Endothelial cell of umbilical vein (primary cell): Measurements from ENCODE around the gene NHSL2. TPM values are rescaled to one million over a fixed set of nuclear protein-coding genes. Genes with fewer than 3 reads are reported as not detected.

Source experiments
- BruUV-seq: library from RNA; stranded (reverse); fragments of 400-500 nt; replicated peaks from 2 replicates; lab custom pipeline; 2021; lab: Mats Ljungman, UMichigan
- CTCF ChIA-PET: fragments of 300-600, 350-600 bp; sonication (Branson Sonifier 250); formaldehyde crosslinking; loops from one replicate; lab custom pipeline; 2021; ENCODE audit warnings: antibody characterized with exemption, inconsistent platforms; lab: Charles Lee
- POLR2A ChIA-PET: fragments of 300-600, 350-600 bp; sonication (Branson Sonifier 250); formaldehyde crosslinking; loops from one replicate; lab custom pipeline; 2021; ENCODE audit warnings: antibody characterized with exemption, inconsistent platforms; lab: Charles Lee
- DNase-seq: peaks from one replicate; pipeline ENCODE4 v3.0.0-alpha.2; 2011; ENCODE audit warnings: low read depth, low spot score
- FAIRE-seq: peaks from 2 replicates; lab custom pipeline; 2011; peaks lifted over from hg19 to GRCh38; lab: Jason Lieb, UNC
- H2AFZ ChIP-seq: 2 replicates; pipeline ENCODE4 v1.6.0; 2012; ENCODE audit warnings: low read depth, low read length, control low read depth, inconsistent platforms
- H3K27ac ChIP-seq: 2 replicates; pipeline ENCODE4 v1.5.1; 2011; ENCODE audit warnings: low read depth, mild to moderate bottlenecking, control low read depth, low read length, moderate library complexity; ENCODE audit not compliant: insufficient read depth
- H3K27me3 ChIP-seq, 2 experiments: 2 replicates each; pipeline versions ENCODE4 v1.6.0 to v1.6.1; 2011; ENCODE audit warnings: low read length in 2 of 2, mixed read lengths in 1 of 2; ENCODE audit not compliant: control insufficient read depth in 2 of 2, insufficient read depth in 2 of 2
- H3K36me3 ChIP-seq, 2 experiments: 2 replicates in 1 of 2; 3 replicates in 1 of 2; pipeline ENCODE4 v1.5.1; 2011; ENCODE audit warnings: low read length in 2 of 2, mild to moderate bottlenecking in 1 of 2, moderate library complexity in 1 of 2; ENCODE audit not compliant: control insufficient read depth in 2 of 2, insufficient read depth in 2 of 2; ENCODE audit errors: extremely low read depth in 1 of 2
- H3K4me1 ChIP-seq: 3 replicates; pipeline ENCODE4 v1.5.1; 2011; ENCODE audit warnings: mild to moderate bottlenecking, low read length; ENCODE audit not compliant: control insufficient read depth, insufficient read depth; ENCODE audit errors: extremely low read depth
- H3K4me2 ChIP-seq: 2 replicates; pipeline ENCODE4 v1.6.1; 2011; ENCODE audit warnings: low read length, control low read depth, mixed read lengths; ENCODE audit not compliant: insufficient read depth
- H3K4me3 ChIP-seq, 3 experiments: fragments of 200-600 bp in 1 of 3; sonication (generic), shearing (Covaris generic) in 1 of 3; replicated peaks in 1 of 3; 2 replicates each; pipeline ENCODE4 v1.5.1; 2011 to 2016; ENCODE audit warnings: control low read depth in 3 of 3, low read length in 3 of 3, mild to moderate bottlenecking in 2 of 3, inconsistent platforms in 1 of 3, low read depth in 1 of 3, moderate library complexity in 1 of 3; ENCODE audit not compliant: insufficient read depth in 1 of 3
- H3K79me2 ChIP-seq: 2 replicates; pipeline ENCODE4 v1.6.0; 2012; ENCODE audit warnings: low read length, inconsistent platforms; ENCODE audit not compliant: control insufficient read depth, insufficient read depth
- H3K9ac ChIP-seq: replicated peaks from 2 replicates; pipeline ENCODE3; 2011; ENCODE audit warnings: low read length, control low read depth; ENCODE audit not compliant: insufficient read depth; ENCODE audit errors: extremely low read depth
- H3K9me1 ChIP-seq: replicated peaks from 3 replicates; pipeline ENCODE4 v1.6.0; 2011; ENCODE audit warnings: mild to moderate bottlenecking, low read length; ENCODE audit not compliant: control insufficient read depth, insufficient read depth; ENCODE audit errors: extremely low read depth
- H3K9me3 ChIP-seq: replicated peaks from 2 replicates; pipeline ENCODE4 v1.5.1; 2012; ENCODE audit warnings: low read length, inconsistent platforms; ENCODE audit not compliant: control insufficient read depth, insufficient read depth
- H4K20me1 ChIP-seq: replicated peaks from 2 replicates; pipeline ENCODE3; 2011; ENCODE audit warnings: mild to moderate bottlenecking, low read length; ENCODE audit not compliant: control insufficient read depth, insufficient read depth; ENCODE audit errors: extremely low read depth
- EZH2 ChIP-seq: IDR thresholded peaks from 2 replicates; pipeline ENCODE4 v1.6.1; 2012; ENCODE audit warnings: borderline replicate concordance, low read depth, mild to moderate bottlenecking, moderate library complexity, low read length, inconsistent platforms; ENCODE audit not compliant: severe bottlenecking
- FOS ChIP-seq: IDR thresholded peaks from 2 replicates; pipeline ENCODE4 v1.6.1; 2011; ENCODE audit warnings: mild to moderate bottlenecking, low read length, moderate library complexity, borderline replicate concordance; ENCODE audit not compliant: insufficient read depth
- GATA2 ChIP-seq: IDR thresholded peaks from 2 replicates; pipeline ENCODE4 v1.7.0; 2011; ENCODE audit warnings: low read depth, mild to moderate bottlenecking, moderate library complexity, mixed read lengths, low read length; ENCODE audit not compliant: insufficient read length, insufficient read depth
- JUN ChIP-seq: IDR thresholded peaks from 2 replicates; pipeline ENCODE4 v1.6.1; 2011; ENCODE audit warnings: borderline replicate concordance, low read depth; ENCODE audit not compliant: insufficient read length, insufficient read depth
- MYC ChIP-seq: IDR thresholded peaks from one replicate; pipeline ENCODE4 v1.6.1; 2011; ENCODE audit warnings: mild to moderate bottlenecking, low read depth, low read length
- POLR2A ChIP-seq: IDR thresholded peaks from 2 replicates; pipeline ENCODE4 v1.6.1; 2012; ENCODE audit warnings: low read depth, mild to moderate bottlenecking, control low read depth, low read length
- POLR2AphosphoS5 ChIP-seq: IDR thresholded peaks from 2 replicates; pipeline ENCODE4 v1.6.1; 2012; ENCODE audit warnings: low read depth, mild to moderate bottlenecking, control low read depth, low read length, moderate library complexity; ENCODE audit not compliant: insufficient read depth
- dilution Hi-C: fragments of 300-500 bp; cut with MboI; formaldehyde crosslinking; loops from one replicate; pipeline ENCODE4 v1.15.0; 2019; ENCODE audit warnings: low sequenced_read_pairs; ENCODE audit not compliant: extremely low pct_ligation_motif_present
- intact Hi-C: fragments of 100-400 bp; cut with micrococcal nuclease; formaldehyde crosslinking; loops from one replicate; pipeline ENCODE4 v1.10.0; 2022
- polyA plus RNA-seq, 4 experiments: library from polyadenylated mRNA; depleted of rRNA in 3 of 4; stranded (reverse) in 3 of 4; unstranded in 1 of 4; fragments of >200 nt; gene quantifications; 2 replicates each; pipeline versions ENCODE4 v1.2.1 to v1.2.3, GENCODE V29; 2011 to 2012; ENCODE audit warnings: missing spikeins in 1 of 4
- total RNA-seq: library from RNA; stranded (reverse); gene quantifications from 2 replicates; pipeline ENCODE4 v1.2.3, GENCODE V29; 2021
- TF ChIP-seq, protein P1 (sequence below), 2 donors: IDR thresholded peaks; 1 replicate in 1 of 2; 2 replicates in 1 of 2; pipeline ENCODE4 v1.5.1; 2011; ENCODE audit warnings: low read length in 2 of 2, mild to moderate bottlenecking in 2 of 2, moderate library complexity in 2 of 2, control low read depth in 1 of 2, inconsistent platforms in 1 of 2, low read depth in 1 of 2; ENCODE audit not compliant: insufficient read depth in 1 of 2; ENCODE audit errors: extremely low read depth in 1 of 2
- TF ChIP-seq, protein P2 (sequence below): IDR thresholded peaks from 2 replicates; pipeline ENCODE4 v1.6.1; 2011; ENCODE audit not compliant: insufficient read depth, insufficient read length

NHSL2 gene
- total and polyA plus RNA-seq, 2 donors (not counting 3 experiments of a cell fraction or from before 2014, with no cell fraction given), result 23.5 to 49.9 TPM

DNA sequence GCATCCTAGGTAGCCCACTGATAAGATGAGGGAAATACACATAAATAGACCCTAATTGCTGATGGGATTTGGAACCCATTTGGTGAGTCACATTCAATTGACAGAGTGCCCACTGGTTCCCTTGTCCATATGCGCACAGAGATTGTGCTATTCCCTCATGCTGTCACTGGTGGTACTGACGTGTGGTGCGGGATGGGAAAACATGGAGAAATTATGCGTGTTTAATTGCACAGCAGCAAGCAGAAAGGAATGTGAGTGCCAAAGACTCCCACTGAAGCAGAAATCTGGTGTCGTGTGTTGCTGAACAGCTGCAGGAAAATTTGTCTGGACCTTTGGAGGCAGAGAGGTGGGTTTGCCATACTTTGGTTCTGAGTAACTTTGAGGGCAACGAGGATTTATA lies 92.2 kb downstream of the NHSL2 start:
- H3K9me1 ChIP-seq, result no peaks in the 10 kb centered on the region
- H3K4me2 ChIP-seq, result no peak overlapping the region
- TF ChIP-seq GATA2, result no peak
- TF ChIP-seq JUN, result no peak
- no peak for TF ChIP-seq FOS
- TF ChIP-seq MYC, result no peak
- TF ChIP-seq, protein P1, sequence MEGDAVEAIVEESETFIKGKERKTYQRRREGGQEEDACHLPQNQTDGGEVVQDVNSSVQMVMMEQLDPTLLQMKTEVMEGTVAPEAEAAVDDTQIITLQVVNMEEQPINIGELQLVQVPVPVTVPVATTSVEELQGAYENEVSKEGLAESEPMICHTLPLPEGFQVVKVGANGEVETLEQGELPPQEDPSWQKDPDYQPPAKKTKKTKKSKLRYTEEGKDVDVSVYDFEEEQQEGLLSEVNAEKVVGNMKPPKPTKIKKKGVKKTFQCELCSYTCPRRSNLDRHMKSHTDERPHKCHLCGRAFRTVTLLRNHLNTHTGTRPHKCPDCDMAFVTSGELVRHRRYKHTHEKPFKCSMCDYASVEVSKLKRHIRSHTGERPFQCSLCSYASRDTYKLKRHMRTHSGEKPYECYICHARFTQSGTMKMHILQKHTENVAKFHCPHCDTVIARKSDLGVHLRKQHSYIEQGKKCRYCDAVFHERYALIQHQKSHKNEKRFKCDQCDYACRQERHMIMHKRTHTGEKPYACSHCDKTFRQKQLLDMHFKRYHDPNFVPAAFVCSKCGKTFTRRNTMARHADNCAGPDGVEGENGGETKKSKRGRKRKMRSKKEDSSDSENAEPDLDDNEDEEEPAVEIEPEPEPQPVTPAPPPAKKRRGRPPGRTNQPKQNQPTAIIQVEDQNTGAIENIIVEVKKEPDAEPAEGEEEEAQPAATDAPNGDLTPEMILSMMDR (IDR thresholded peaks at IDR 0.05; ENCODE audit: extremely low read depth in 1 of 2, insufficient read depth in 1 of 2, low read depth in 1 of 2, low read length in 2 of 2), result no peak
- no peak for TF ChIP-seq EZH2
- no peak for TF ChIP-seq POLR2A
- TF ChIP-seq, protein P2, sequence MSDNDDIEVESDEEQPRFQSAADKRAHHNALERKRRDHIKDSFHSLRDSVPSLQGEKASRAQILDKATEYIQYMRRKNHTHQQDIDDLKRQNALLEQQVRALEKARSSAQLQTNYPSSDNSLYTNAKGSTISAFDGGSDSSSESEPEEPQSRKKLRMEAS, result no peak
- no peak for TF ChIP-seq POLR2AphosphoS5
- POLR2A ChIA-PET, result no interaction called here
- peaks cover 8% of the 10 kb centered on the region for H3K4me1 ChIP-seq
- dilution Hi-C loops (no loop called here), intact Hi-C loops (loop anchor here (1.0 to 10.0 kb wide), 2 partner anchors 123 to 242 kb away; no protein-coding TSS in a partner anchor)
- H3K4me3 ChIP-seq, result no peak overlapping the region
- CTCF ChIA-PET, result interaction anchor here (0.9 to 1.9 kb wide), 5 partner anchors 9 to 129 kb away, joined by 3 to 6 read pairs (median 3); partner anchors contain the start of gene RTL5
- H3K27ac ChIP-seq, result no peak overlapping the region
- H2AFZ ChIP-seq, result no peak overlapping the region
- H4K20me1 ChIP-seq, result no peaks in the 10 kb centered on the region
- no TSS peak for BruUV-seq
- no peak for FAIRE-seq
- DNase-seq, result no peak
- H3K9ac ChIP-seq, result no peak overlapping the region
- H3K36me3 ChIP-seq, result no peaks in the 10 kb centered on the region
- H3K9me3 ChIP-seq, result no peaks in the 10 kb centered on the region
- no peaks in the 10 kb centered on the region for H3K79me2 ChIP-seq
- H3K27me3 ChIP-seq, result no peaks in the 10 kb centered on the region
